DMS79 treated with DMSO at 0.1 percent for 48 hours (cell line): ENCODE results near the gene TBX4.
"Not testable (repeated sequence)": the region's sequence is repeated elsewhere in the genome, so short reads cannot be mapped to it uniquely, and the experiment has no call there.

ENCODE experiments used
- DNase-seq: peaks from one replicate; lab custom pipeline; 2025; lab: John Stamatoyannopoulos, UW

The TBX4 gene

DNA sequence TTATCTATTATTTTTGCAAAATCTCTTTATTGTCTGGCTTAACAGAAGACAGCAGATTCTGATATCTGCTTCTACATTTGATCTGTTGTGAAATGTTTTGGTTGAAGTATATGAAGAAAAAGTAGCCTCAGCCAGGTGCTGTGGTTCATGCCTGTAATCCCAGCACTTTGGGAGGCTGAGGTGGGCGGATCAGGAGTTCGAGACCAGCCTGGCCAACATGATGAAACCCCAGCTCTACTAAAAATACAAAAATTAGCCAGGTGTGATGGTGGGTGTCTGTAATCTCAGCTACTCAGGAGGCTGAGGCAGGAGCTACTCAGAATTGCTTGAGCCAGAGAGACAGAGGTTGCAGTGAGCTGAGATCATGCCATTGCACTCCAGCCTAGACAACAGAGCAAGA is 75.2 kb downstream of the TBX4 start:
- DNase-seq: not testable (repeated sequence)

DNA sequence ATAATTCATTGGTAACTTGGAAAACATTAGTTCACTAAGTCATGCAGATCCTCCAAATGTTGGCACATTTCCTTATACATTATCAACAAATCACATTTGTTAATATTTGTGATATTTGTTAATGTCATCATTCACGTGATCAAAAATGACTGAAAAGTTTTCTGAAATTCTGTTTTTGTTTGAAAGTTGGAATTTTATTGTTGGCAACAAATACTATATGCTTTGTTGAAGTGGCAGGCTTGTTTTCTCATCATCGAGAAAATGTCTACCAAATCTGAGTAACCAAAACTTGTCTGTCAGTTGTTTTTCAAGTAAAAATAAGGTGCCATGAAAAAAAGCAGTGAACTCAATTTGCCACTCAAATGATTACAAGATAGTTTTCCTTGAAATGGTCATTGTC is 75.9 kb downstream of the TBX4 start:
- DNase-seq: no peak

DNA sequence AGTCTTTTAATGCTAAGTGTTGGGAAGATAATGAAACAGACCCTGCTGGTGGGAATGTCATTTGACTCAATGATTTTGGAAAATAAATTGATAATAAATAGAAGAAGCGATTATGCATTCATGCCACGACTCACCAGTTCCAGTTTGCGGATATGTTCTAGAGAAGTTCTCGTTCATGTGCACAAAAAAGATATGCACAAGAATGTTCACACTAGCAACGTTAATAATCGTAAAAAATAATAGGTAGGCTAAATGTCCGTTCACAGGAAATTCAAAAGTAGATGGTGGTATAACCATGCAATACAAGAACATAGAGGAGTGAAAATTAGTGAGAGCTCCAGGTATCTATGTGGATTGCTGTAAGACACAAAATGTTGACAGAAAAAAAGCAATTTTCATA is 79.0 kb downstream of the TBX4 start:
- DNase-seq: no peak

DNA sequence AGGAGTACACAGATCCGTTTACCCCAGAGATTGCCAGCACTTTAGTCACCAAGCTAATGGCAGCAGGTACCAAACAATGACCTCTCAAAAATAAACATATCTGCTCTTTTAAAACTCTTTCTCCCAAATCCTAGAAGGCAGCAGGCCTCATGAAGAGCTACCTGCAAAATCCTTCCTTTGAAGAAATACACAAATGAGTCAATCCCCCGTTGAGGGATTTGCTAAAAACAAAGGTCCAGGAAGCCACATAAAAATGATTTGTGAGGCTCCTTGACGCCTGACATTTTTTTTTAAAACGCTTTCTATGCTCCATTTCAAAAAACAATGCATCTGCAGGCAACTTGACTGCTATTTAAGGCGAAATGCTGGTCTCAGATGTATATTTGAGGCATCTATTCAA is 80.6 kb downstream of the TBX4 start:
- DNase-seq: no peak

DNA sequence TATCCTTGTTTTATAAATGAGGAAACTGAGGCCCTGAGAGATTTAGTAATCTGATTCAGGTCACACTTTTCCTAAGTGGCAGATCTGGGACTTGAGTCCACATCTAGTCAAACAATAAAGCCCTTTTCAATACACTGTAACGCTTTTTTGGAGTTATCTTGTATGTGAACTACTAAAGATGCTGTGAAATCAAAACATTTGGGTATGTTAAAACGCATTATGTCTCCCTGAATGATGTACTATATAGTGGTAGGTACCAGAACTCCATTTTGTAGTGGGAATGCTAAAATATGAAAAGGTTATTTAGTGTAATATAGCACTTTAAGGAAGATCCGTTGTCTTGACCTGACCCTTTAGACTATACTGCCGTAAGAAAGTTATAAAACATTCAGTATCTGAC is 81.6 kb downstream of the TBX4 start:
- DNase-seq: no peak

DNA sequence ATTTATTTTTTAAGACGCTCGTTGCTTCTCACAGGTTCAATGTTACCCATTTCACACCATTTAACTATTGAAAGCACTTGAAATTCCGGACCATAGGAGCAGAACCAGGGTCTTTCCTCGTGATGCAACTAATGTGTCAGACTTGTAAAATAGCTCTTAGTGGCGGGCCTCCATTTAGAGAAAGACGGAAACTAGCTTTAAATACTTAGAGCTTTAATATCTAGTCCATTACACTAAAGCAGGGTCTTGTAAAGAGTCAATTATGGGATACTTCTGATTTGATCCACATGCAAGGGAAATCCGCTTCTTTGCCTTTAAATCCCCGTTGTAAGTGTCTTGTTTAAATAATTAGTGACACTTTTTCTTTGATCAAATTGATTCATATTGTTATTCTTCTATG is 82.2 kb downstream of the TBX4 start:
- DNase-seq: no peak
